ENCODE measurements around the gene CACFD1. TPM values are rescaled to one million over a fixed set of nuclear protein-coding genes. Genes with fewer than 3 reads are reported as not detected.

CACFD1 gene
- total RNA-seq, 1 donor from 2014 or later = 79.3 TPM

GRCh38 chr9:133515615-133516255, 56.0 kb downstream of the CACFD1 start:
- no peak for DNase-seq (ENCODE audit: low spot score)

GRCh38 chr9:133516256-133516960, 56.6 kb downstream of the CACFD1 start:
- DNase-seq (ENCODE audit: low spot score) = no peak

GRCh38 chr9:133516961-133517350, 57.2 kb downstream of the CACFD1 start:
- DNase-seq (ENCODE audit: low spot score) = no peak

- DNase-seq (ENCODE audit: low spot score) = no peak
These were observed 57.9 kb downstream of the CACFD1 start for GRCh38 chr9:133517711-133518110.

- DNase-seq (ENCODE audit: low spot score) = no peak
These were observed 58.4 kb downstream of the CACFD1 start for GRCh38 chr9:133518200-133518599.

GRCh38 chr9:133518706-133519449, 59.1 kb downstream of the CACFD1 start:
- DNase-seq (ENCODE audit: low spot score) = no peak

- no peak for DNase-seq (ENCODE audit: low spot score)
These were observed 59.9 kb downstream of the CACFD1 start for GRCh38 chr9:133519693-133520092.

- DNase-seq (ENCODE audit: low spot score) = no peak
These were observed 60.5 kb downstream of the CACFD1 start for GRCh38 chr9:133520121-133520835.

Other genes with a start within 250 kb of the CACFD1 start
- 16.3 TPM for gene ABO, start 184.8 kb upstream of the CACFD1 start, total RNA-seq
- gene SURF6, start 123.8 kb upstream of the CACFD1 start, total RNA-seq = 25.2 TPM
- gene MED22, start 111.8 kb upstream of the CACFD1 start, total RNA-seq = 28.7 TPM
- gene RPL7A, start 111.8 kb upstream of the CACFD1 start, total RNA-seq = 1,477 TPM
- gene SURF1, start 103.5 kb upstream of the CACFD1 start, total RNA-seq = 53.5 TPM
- 19.5 TPM for gene SURF2, start 103.4 kb upstream of the CACFD1 start, total RNA-seq
- gene SURF4, start 83.9 kb upstream of the CACFD1 start, total RNA-seq = 212 TPM
- 1.1 TPM for gene STKLD1, start 83.6 kb upstream of the CACFD1 start, total RNA-seq
- gene REXO4, start 42.0 kb upstream of the CACFD1 start, total RNA-seq = 27.5 TPM
- gene ADAMTS13, start 37.6 kb upstream of the CACFD1 start, total RNA-seq = 7.1 TPM
- 18.4 TPM for gene SLC2A6, start 19.1 kb downstream of the CACFD1 start, total RNA-seq
- gene MYMK, start 65.0 kb downstream of the CACFD1 start, total RNA-seq = not detected
- gene ADAMTSL2, start 74.7 kb downstream of the CACFD1 start, total RNA-seq = 14.0 TPM
- gene FAM163B, start 149.4 kb downstream of the CACFD1 start, total RNA-seq = 0.81 TPM
- 0.06 TPM for gene DBH, start 176.4 kb downstream of the CACFD1 start, total RNA-seq

All from mucosa of gallbladder (tissue), 1 donor.